IPS-20b (cell line): Measurements from ENCODE around the gene TOM1.

ENCODE experiments used
- H3K27ac ChIP-seq: one replicate; pipeline ENCODE4 v1.5.1; 2013; ENCODE audit warnings: low read length
- H3K27me3 ChIP-seq: 2 replicates; pipeline ENCODE4 v1.6.1; 2013; ENCODE audit warnings: mild to moderate bottlenecking, low read length, inconsistent platforms; ENCODE audit not compliant: insufficient read depth
- H3K36me3 ChIP-seq: 2 replicates; pipeline ENCODE4 v1.6.1; 2013; ENCODE audit warnings: low read depth, mild to moderate bottlenecking, inconsistent platforms, low read length, moderate library complexity; ENCODE audit not compliant: insufficient read depth
- H3K4me1 ChIP-seq: 2 replicates; pipeline ENCODE4 v1.6.1; 2013; ENCODE audit warnings: mild to moderate bottlenecking, control low read depth, inconsistent platforms, low read length, moderate library complexity; ENCODE audit not compliant: insufficient read depth
- H3K4me3 ChIP-seq: 2 replicates; pipeline ENCODE4 v1.5.1; 2013; ENCODE audit warnings: mild to moderate bottlenecking, low read length, inconsistent platforms
- H3K9ac ChIP-seq: 2 replicates; pipeline ENCODE4 v1.6.1; 2013; ENCODE audit warnings: low read depth, mild to moderate bottlenecking, inconsistent platforms, low read length, moderate library complexity
- H3K9me3 ChIP-seq: 2 replicates; pipeline ENCODE4 v1.6.1; 2013; ENCODE audit warnings: mild to moderate bottlenecking, low read depth, low read length, inconsistent platforms; ENCODE audit not compliant: insufficient read depth

TOM1 gene

GRCh38 chr22:35310556-35311550, 11.2 kb downstream of the TOM1 start:
- no peaks in the 10 kb centered on the region for H3K27me3 ChIP-seq
- H3K4me1 ChIP-seq, result no peaks in the 10 kb centered on the region
- no peaks in the 10 kb centered on the region for H3K9me3 ChIP-seq
- H3K36me3 ChIP-seq, result no peaks in the 10 kb centered on the region
- H3K27ac ChIP-seq, result no peak overlapping the region
- H3K4me3 ChIP-seq, result no peak overlapping the region
- H3K9ac ChIP-seq, result no peak overlapping the region

- no peak overlapping the region for H3K4me3 ChIP-seq
- no peak overlapping the region for H3K27ac ChIP-seq
Measured at GRCh38 chr22:35311551-35311999, 11.9 kb downstream of the TOM1 start.

GRCh38 chr22:35312198-35313059, 12.7 kb downstream of the TOM1 start:
- H3K27ac ChIP-seq, result no peak overlapping the region
- H3K27me3 ChIP-seq, result no peaks in the 10 kb centered on the region
- no peak overlapping the region for H3K9ac ChIP-seq
- no peak overlapping the region for H3K4me3 ChIP-seq
- no peaks in the 10 kb centered on the region for H3K4me1 ChIP-seq
- no peaks in the 10 kb centered on the region for H3K36me3 ChIP-seq
- no peaks in the 10 kb centered on the region for H3K9me3 ChIP-seq

More at GRCh38 chr22:35311551-35311999, 11.9 kb downstream of the TOM1 start:
- Histone ChIP-seq H3K27me3 (no peaks in the 10 kb centered on the region), H3K9ac (no peak overlapping the region), H3K4me1 (no peaks in the 10 kb centered on the region), H3K9me3 (no peaks in the 10 kb centered on the region), H3K36me3 (no peaks in the 10 kb centered on the region)

GRCh38 chr22:35313311-35314121, 13.8 kb downstream of the TOM1 start:
- Histone ChIP-seq H3K27ac (no peak overlapping the region), H3K4me1 (no peaks in the 10 kb centered on the region), H3K4me3 (no peak overlapping the region)

GRCh38 chr22:35314161-35314942, 14.7 kb downstream of the TOM1 start:
- Histone ChIP-seq H3K9me3 (no peaks in the 10 kb centered on the region), H3K27ac (no peak overlapping the region), H3K27me3 (no peaks in the 10 kb centered on the region), H3K36me3 (no peaks in the 10 kb centered on the region), H3K4me3 (no peak overlapping the region), H3K9ac (no peak overlapping the region), H3K4me1 (no peaks in the 10 kb centered on the region)

More at GRCh38 chr22:35313311-35314121, 13.8 kb downstream of the TOM1 start:
- Histone ChIP-seq H3K9ac (no peak overlapping the region), H3K27me3 (no peaks in the 10 kb centered on the region), H3K36me3 (no peaks in the 10 kb centered on the region), H3K9me3 (no peaks in the 10 kb centered on the region)

- H3K27ac ChIP-seq, result no peak overlapping the region
- H3K9me3 ChIP-seq, result no peaks in the 10 kb centered on the region
- H3K4me3 ChIP-seq, result no peak overlapping the region
- H3K9ac ChIP-seq, result no peak overlapping the region
- H3K36me3 ChIP-seq, result no peaks in the 10 kb centered on the region
- no peaks in the 10 kb centered on the region for H3K4me1 ChIP-seq
- no peaks in the 10 kb centered on the region for H3K27me3 ChIP-seq
Measured at GRCh38 chr22:35315141-35315854, 15.6 kb downstream of the TOM1 start.

GRCh38 chr22:35315855-35316745, 16.4 kb downstream of the TOM1 start:
- H3K9me3 ChIP-seq, result no peaks in the 10 kb centered on the region
- H3K4me3 ChIP-seq, result no peak overlapping the region
- H3K27ac ChIP-seq, result no peak overlapping the region
- H3K36me3 ChIP-seq, result no peaks in the 10 kb centered on the region
- no peak overlapping the region for H3K9ac ChIP-seq
- H3K4me1 ChIP-seq, result no peaks in the 10 kb centered on the region
- no peaks in the 10 kb centered on the region for H3K27me3 ChIP-seq

DNA sequence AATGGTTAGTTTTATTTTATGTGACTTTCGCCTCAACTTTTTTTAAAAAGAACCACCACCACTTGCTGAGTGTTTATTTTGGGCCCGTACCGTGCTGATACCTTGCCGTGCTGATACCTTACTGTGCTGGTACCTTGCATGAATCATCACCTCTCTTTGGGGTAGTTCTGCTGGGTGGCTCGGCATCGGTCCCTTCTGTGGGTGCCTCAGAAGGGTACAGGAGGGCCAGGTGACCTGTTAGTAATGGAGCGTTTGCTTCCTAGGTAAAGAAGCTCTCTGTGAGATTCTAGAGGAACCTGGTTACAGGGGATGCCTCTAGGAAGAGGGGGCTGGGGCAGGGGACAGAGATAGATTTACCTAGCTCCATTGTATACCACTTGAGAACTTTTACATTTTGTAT, 17.1 kb downstream of the TOM1 start:
- Histone ChIP-seq H3K4me3 (no peak overlapping the region), H3K36me3 (no peaks in the 10 kb centered on the region), H3K27me3 (no peaks in the 10 kb centered on the region), H3K27ac (no peak overlapping the region), H3K9me3 (no peaks in the 10 kb centered on the region), H3K4me1 (no peaks in the 10 kb centered on the region), H3K9ac (no peak overlapping the region)

- H3K4me1 ChIP-seq, result no peaks in the 10 kb centered on the region
- no peak overlapping the region for H3K9ac ChIP-seq
- H3K27me3 ChIP-seq, result no peaks in the 10 kb centered on the region
- no peak overlapping the region for H3K4me3 ChIP-seq
- no peak overlapping the region for H3K27ac ChIP-seq
- H3K36me3 ChIP-seq, result 0 out of 2 replicates have a peak, but pooled peaks cover 4% of the 10 kb centered on the region
- H3K9me3 ChIP-seq, result no peaks in the 10 kb centered on the region
Measured at GRCh38 chr22:35317680-35318290, 18.1 kb downstream of the TOM1 start.
